Activated CD8-positive, alpha-beta memory T cell treated with anti-CD3 and anti-CD28 coated beads for 36 hours (primary cell): Measurements from ENCODE around the gene INCA1. TPM values are rescaled to one million over a fixed set of nuclear protein-coding genes. Genes with fewer than 3 reads are reported as not detected.

Experiments used
- CTCF ChIA-PET: fragments of 350-600 bp; sonication (Branson Sonifier 250); formaldehyde crosslinking; loops from one replicate; lab custom pipeline; 2021; ENCODE audit warnings: antibody characterized with exemption; lab: Charles Lee
- POLR2A ChIA-PET: fragments of 350-600 bp; sonication (Branson Sonifier 250); formaldehyde crosslinking; loops from one replicate; lab custom pipeline; 2021; ENCODE audit warnings: antibody characterized with exemption; lab: Charles Lee
- total RNA-seq, 2 experiments: library from RNA; stranded (reverse); gene quantifications; one replicate each; pipeline ENCODE4 v1.2.3, GENCODE V29; 2021

Gene INCA1
- total RNA-seq, 2 experiments from 2014 or later, result 0.30 to 0.31 TPM

GRCh38 chr17:4986403-4986802 is 10.9 kb downstream of the INCA1 start:
- CTCF ChIA-PET, result interaction anchor here (0.6 to 3.1 kb wide), 8 partner anchors 11 to 327 kb away, joined by 3 to 14 read pairs (median 4); partner anchors contain the start of genes INCA1, KIF1C, RNF167 and SLC25A11
- POLR2A ChIA-PET, result interaction anchor here (0.6 to 1.8 kb wide), 6 partner anchors 12 to 63 kb away, joined by 3 to 7 read pairs (median 5); partner anchors contain the start of gene SPAG7

- CTCF ChIA-PET, result no interaction called here
- POLR2A ChIA-PET, result no interaction called here
Measured at GRCh38 chr17:4982305-4982704, 15.0 kb downstream of the INCA1 start.

GRCh38 chr17:4980644-4981216 is 16.6 kb downstream of the INCA1 start:
- POLR2A ChIA-PET, result interaction anchor here (1.2 kb wide), 1 partner anchor 12 kb away, joined by 3 read pairs; no protein-coding TSS in a partner anchor
- CTCF ChIA-PET, result interaction anchor here (0.8 to 2.4 kb wide), 12 partner anchors 9 to 82 kb away, joined by 3 to 8 read pairs (median 6); partner anchors contain the start of genes KIF1C, PFN1 and SPAG7

GRCh38 chr17:4978726-4979125 is 18.6 kb downstream of the INCA1 start:
- ChIA-PET CTCF (interaction anchor here (0.7 kb wide), 1 partner anchor 12 kb away, joined by 3 read pairs; no protein-coding TSS in a partner anchor), POLR2A (interaction anchor here (1.0 kb wide), 1 partner anchor 30 kb away, joined by 3 read pairs; the partner anchor contains the start of gene PFN1)

- POLR2A ChIA-PET, result interaction anchor here (0.7 kb wide), 1 partner anchor 48 kb away, joined by 3 read pairs; no protein-coding TSS in a partner anchor
- CTCF ChIA-PET, result interaction anchor here (1.1 to 1.3 kb wide), 3 partner anchors 13 to 76 kb away, joined by 3 to 4 read pairs (median 3); partner anchors contain the start of genes CAMTA2 and CHRNE
Measured at GRCh38 chr17:4974115-4974670, 23.1 kb downstream of the INCA1 start.

DNA sequence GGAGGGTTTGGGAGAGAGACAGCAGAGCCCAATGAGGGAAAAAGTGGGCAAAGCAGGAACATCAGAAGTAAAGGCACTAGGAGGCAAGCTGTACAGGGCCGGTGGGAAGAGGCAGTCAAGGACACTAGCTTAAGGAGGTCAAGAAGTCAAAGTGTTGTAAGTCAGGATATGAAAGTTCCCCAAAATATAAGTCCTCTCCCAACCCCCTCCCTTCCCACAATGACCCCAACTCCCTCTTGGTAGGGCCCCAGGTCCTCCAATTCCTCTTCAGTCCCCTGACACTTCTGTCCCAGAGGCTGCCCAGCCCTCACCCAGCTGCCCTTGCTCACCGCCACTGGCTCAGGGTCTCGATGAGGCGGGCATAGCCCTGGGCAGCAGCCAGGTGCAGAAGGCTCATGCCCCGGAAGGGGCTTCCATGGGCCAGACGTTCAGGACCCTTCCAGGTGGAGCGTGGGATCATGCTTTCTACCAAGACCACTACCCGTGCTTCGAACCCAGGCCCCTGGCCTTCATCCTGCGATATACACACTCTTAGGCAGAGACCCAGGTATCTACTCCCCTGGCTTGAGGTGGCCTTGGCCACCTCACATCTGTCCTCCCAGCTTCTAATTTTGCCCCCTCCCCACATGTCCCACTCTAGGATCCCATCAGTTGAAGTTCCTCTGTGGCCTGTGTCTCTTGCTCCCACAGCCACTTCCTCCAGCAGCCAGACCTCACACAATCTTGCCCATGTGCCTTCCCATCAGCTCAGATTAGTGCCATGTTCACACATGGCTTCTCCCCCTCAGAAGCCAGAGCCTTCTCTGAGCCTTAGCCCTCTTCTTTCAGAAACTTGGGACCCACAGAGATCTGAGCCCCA is 23.8 kb downstream of the INCA1 start:
- CTCF ChIA-PET, result interaction anchor here (1.1 to 1.3 kb wide), 3 partner anchors 14 to 75 kb away, joined by 3 to 4 read pairs (median 3); partner anchors contain the start of genes CAMTA2 and CHRNE

DNA sequence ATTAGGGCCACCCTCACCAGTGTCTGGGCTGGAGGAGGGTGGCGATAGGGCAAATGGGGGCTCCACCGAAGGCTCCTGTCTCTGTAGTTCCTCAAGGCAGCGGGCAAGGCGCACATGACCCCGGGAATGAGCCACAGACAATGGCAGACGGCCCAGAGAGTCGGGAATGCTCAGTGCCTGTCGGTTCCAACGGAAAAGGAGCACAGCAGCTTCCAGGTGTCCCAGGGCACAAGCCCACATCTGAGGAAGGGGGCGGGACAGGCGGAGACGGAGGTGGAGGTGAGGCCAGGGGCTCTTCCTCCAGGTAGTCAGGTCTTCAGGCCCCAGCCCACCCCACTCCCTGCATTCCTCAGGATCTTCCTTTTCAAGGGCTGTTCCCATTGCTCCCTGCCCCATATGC is 24.6 kb downstream of the INCA1 start:
- POLR2A ChIA-PET, result interaction anchor here (0.6 kb wide), 1 partner anchor 71 kb away, joined by 3 read pairs; no protein-coding TSS in a partner anchor
- CTCF ChIA-PET, result interaction anchor here (0.5 to 1.3 kb wide), 3 partner anchors 15 to 77 kb away, joined by 3 to 4 read pairs (median 3); partner anchors contain the start of genes CAMTA2 and CHRNE

More for the DNA sequence above, 23.8 kb downstream of the INCA1 start:
- POLR2A ChIA-PET, result interaction anchor here (0.6 kb wide), 1 partner anchor 72 kb away, joined by 3 read pairs; no protein-coding TSS in a partner anchor

DNA sequence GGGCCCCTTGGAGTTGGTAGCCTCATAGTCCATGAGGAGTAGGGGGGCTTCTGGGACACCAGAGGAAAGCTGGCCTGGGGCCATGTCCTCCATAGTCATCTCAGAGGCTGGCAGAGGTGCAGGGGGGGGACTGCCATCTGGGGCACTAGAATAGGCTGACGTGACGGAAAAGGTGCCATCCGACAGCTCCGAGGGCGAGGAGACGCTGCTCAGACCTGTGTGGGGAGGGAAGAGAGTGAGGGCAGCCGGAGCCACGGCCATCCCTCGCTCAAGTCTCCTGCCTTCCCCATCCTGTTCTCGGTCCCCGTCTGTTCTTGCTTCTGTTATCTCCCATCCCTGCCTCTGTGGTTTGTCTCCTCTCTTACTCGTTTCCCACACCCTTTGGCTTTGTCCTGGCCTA is 25.0 kb downstream of the INCA1 start:
- ChIA-PET CTCF (interaction anchor here (0.5 to 1.6 kb wide), 2 partner anchors 8 to 77 kb away, joined by 3 to 5 read pairs; no protein-coding TSS in a partner anchor), POLR2A (interaction anchor here (7.4 kb wide), 1 partner anchor 23 kb away, joined by 214 read pairs; the partner anchor contains the start of genes ENO3 and PFN1)

DNA sequence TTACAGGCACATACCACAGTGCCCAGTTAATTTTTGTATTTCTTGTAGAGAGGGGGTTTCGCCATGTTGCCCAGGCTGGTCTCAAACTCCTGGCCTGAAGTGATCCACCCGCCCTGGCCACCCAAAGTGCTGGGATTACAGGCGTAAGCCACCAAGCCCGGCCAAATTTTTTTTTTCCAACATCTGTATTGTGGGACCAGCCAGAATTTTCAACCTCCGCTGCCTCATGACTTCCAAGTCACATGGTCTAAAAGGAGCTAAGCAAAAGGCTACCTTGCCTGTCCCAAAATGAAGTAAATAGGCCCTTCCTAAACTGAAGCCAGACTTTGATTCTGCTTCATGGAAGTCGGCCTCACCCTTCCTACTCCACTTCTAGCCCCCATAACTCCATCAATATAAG is 25.5 kb downstream of the INCA1 start:
- ChIA-PET CTCF (interaction anchor here (0.6 to 1.6 kb wide), 3 partner anchors 9 to 14 kb away, joined by 3 to 5 read pairs (median 3); no protein-coding TSS in a partner anchor), POLR2A (interaction anchor here (7.4 kb wide), 1 partner anchor 23 kb away, joined by 214 read pairs; the partner anchor contains the start of genes ENO3 and PFN1)

DNA sequence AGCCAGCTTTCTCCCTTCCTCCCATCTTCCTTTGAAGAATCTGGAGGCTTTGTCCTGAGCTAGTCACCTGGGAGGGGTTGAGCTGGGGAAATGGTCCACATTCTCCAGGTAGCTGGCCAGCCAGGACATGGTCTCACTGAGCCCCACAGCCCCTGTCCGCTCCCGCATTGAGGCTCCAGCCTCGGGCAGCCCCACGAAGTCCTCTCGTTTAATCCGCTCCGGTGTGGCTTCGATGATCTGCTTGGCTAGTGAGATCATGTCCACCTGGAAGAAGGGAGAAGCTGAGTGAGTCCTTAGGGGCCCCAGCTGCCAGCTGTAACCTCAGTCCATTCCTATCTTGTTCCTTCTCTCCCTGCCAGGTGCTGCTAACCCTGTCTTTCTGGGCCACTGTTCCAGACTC is 27.0 kb downstream of the INCA1 start:
- ChIA-PET CTCF (interaction anchor here (0.7 to 1.6 kb wide), 5 partner anchors 10 to 61 kb away, joined by 3 to 5 read pairs (median 3); partner anchors contain the start of gene PFN1), POLR2A (interaction anchor here (1.2 to 7.4 kb wide), 2 partner anchors 17 to 21 kb away, joined by 6 to 214 read pairs; partner anchors contain the start of genes CAMTA2, ENO3 and PFN1)

- CTCF ChIA-PET, result interaction anchor here (0.9 to 4.1 kb wide), 5 partner anchors 10 to 93 kb away, joined by 3 to 21 read pairs (median 4); partner anchors contain the start of gene PFN1
- POLR2A ChIA-PET, result interaction anchor here (0.6 to 7.4 kb wide), 6 partner anchors 17 to 828 kb away, joined by 3 to 214 read pairs (median 4); partner anchors contain the start of genes CAMTA2, ENO3, PFN1 and RNF167
Measured at GRCh38 chr17:4969551-4970173, 27.7 kb downstream of the INCA1 start.

- POLR2A ChIA-PET, result interaction anchor here (0.6 to 7.4 kb wide), 7 partner anchors 11 to 827 kb away, joined by 3 to 214 read pairs (median 4); partner anchors contain the start of genes CAMTA2, ENO3, PFN1 and RNF167
Measured at GRCh38 chr17:4969047-4969550, 28.2 kb downstream of the INCA1 start.

DNA sequence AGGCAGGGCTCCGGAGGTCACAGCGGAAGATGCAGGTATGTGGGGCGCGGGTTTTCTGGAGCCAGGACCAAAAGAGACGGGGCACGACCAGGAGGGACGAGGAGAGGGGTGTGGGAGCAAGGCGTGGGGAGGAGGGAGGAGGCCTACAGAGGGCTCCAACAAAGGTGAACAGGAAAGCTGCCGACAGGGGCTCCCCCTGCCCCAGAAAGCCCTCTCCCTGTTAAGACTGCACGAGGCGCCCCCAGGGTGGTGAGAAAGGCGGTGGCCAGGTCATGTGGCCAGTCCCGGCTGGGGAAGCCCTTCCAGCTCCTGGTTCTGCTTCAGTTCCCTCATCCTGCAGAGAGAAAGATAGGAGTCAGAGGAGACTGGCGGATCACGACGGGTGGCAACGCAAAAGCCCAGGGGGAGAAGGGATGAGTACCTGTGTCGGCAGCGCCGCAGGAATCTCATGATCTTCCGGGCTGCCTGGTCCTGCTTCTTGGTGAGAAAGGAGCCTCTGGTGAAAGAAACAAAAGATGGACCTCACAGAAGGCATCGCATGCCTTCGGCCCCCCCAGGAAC is 28.8 kb downstream of the INCA1 start:
- POLR2A ChIA-PET, result interaction anchor here (0.6 to 7.4 kb wide), 7 partner anchors 11 to 62 kb away, joined by 3 to 214 read pairs (median 5); partner anchors contain the start of genes CAMTA2, ENO3, PFN1 and RNF167
- CTCF ChIA-PET, result interaction anchor here (0.9 to 4.1 kb wide), 7 partner anchors 12 to 94 kb away, joined by 3 to 21 read pairs (median 5); partner anchors contain the start of genes CAMTA2, PFN1, RNF167 and SLC25A11

More at GRCh38 chr17:4969047-4969550, 28.2 kb downstream of the INCA1 start:
- CTCF ChIA-PET, result interaction anchor here (0.9 to 4.1 kb wide), 5 partner anchors 21 to 93 kb away, joined by 3 to 21 read pairs (median 5); partner anchors contain the start of genes PFN1, RNF167 and SLC25A11

DNA sequence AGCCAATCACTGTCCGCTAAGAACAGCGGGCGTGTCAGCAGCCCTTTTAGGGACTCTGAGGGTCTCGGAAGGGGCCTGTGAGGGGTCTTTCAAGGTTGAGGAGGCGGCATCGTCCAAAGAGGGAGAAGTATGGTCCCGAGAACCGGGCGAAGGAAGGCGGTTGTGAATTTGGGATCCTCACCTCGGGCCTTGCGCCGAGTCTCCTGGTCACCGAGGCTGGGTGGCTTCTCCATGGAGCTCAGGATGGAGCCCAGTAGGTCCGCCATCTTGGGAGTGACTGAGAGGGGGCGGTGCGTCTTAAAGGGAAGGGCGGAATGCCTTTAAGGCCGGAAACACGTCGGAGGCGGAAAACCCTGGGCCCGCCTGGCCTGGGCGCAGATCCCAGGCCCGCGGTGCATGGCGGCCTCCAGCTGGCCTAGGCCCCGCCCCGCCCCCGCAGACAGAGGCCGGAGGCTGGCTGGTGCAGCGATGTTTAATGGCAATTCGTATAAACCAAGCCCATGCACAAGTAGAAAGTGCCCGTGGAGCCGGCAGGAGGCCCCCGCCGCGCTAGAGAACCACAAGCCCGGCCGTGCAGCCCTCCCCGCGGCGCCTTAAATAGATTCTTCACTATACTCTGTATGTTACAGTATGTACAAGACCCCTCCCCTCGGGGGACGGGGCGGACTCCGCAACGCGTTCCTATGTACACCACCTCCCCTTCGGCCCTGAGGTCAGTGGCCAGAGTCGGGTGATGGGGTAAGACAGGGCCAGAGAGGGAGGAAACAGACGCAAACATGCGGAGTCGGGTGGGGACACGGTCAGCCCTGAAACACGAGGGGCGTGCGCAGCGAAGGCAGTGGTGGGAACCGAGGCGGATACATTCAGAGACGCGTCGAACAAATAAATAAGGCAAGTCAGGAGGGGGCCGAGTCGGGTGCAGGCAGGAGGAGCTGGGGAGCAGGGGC is 29.5 kb downstream of the INCA1 start, which contains the start of gene SPAG7:
SPAG7 (minus strand) TSS at position 279 of the 947 bp plus-strand sequence; CDS start at position 266, 13 bp downstream.
- ChIA-PET POLR2A (interaction anchor here (0.5 to 7.4 kb wide), 12 partner anchors 10 to 406 kb away, joined by 3 to 214 read pairs (median 4); partner anchors contain the start of genes ARRB2, CAMTA2, ENO3 and PFN1), CTCF (interaction anchor here (0.7 to 4.1 kb wide), 10 partner anchors 13 to 95 kb away, joined by 3 to 21 read pairs (median 4); partner anchors contain the start of genes C17orf107, CAMTA2, ENO3 and PFN1)
